IPS-15b (cell line): ENCODE results near the gene ZG16B.

Source experiments
- H3K27me3 ChIP-seq: one replicate; pipeline ENCODE4 v1.6.1; 2013; ENCODE audit warnings: low read length; ENCODE audit not compliant: control insufficient read depth, insufficient read depth
- H3K36me3 ChIP-seq: one replicate; pipeline ENCODE4 v1.6.1; 2013; ENCODE audit warnings: low read length; ENCODE audit not compliant: control insufficient read depth, insufficient read depth
- H3K4me1 ChIP-seq: one replicate; pipeline ENCODE4 v1.6.1; 2013; ENCODE audit warnings: mild to moderate bottlenecking, low read length; ENCODE audit not compliant: control insufficient read depth, insufficient read depth
- H3K4me3 ChIP-seq: one replicate; pipeline ENCODE4 v1.5.1; 2013; ENCODE audit warnings: low read depth, low read length
- H3K9ac ChIP-seq: one replicate; pipeline ENCODE4 v1.6.1; 2013; ENCODE audit warnings: low read depth, mild to moderate bottlenecking, low read length
- H3K9me3 ChIP-seq: one replicate; pipeline ENCODE4 v1.6.1; 2013; ENCODE audit warnings: mild to moderate bottlenecking, low read length; ENCODE audit not compliant: control insufficient read depth, insufficient read depth

ZG16B gene

DNA sequence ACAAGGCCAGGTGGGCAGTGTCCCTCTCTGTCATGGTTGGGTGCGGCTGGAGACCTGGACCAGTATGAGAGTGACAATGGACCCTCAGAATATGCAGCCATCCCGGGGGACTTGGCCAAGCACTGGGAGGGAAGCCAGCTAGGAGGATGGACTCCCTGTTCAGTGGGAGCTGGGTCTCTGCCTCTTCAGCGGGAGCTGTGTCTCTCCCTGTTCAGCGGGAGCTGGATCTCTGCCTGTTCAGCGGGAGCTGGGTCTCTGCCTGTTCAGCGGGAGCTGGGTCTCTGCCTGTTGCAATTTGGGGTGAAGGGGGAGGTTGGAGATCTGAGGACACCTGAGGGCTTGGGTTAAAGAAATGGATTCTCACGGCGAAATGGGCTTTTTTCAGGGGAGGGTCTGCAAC lies 38.9 kb upstream of the ZG16B start:
- Histone ChIP-seq H3K36me3 (no peaks in the 10 kb centered on the region), H3K4me1 (no peaks in the 10 kb centered on the region), H3K4me3 (no peak overlapping the region), H3K9ac (no peak overlapping the region), H3K9me3 (no peaks in the 10 kb centered on the region), H3K27me3 (peaks cover 4% of the 10 kb centered on the region)

DNA sequence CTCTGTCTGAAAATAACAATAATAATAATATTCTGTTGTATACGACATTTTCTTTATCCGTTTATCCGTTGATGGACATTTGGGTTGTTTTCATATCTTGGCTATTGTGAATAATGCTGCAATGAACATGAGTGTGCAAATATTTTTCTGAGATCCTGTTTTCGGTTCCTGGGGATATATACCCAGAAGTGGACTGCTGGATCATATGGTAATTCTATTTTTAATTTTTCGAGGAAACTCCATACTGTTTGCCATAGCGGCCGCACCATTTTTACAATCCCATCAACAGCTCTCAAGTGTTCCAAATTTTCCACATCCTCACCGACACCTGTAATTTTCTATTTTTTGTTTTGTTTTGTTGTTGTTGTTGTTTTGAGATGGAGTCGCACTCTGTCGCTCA lies 37.2 kb upstream of the ZG16B start:
- Histone ChIP-seq H3K4me1 (no peaks in the 10 kb centered on the region), H3K9ac (no peak overlapping the region), H3K4me3 (no peak overlapping the region), H3K27me3 (no peaks in the 10 kb centered on the region), H3K36me3 (no peaks in the 10 kb centered on the region), H3K9me3 (no peaks in the 10 kb centered on the region)

GRCh38 chr16:2795395-2796143 lies 34.5 kb upstream of the ZG16B start:
- H3K9ac ChIP-seq: no peak overlapping the region
- H3K36me3 ChIP-seq: no peaks in the 10 kb centered on the region
- H3K4me1 ChIP-seq: no peaks in the 10 kb centered on the region
- no peaks in the 10 kb centered on the region for H3K9me3 ChIP-seq
- H3K27me3 ChIP-seq: no peaks in the 10 kb centered on the region
- no peak overlapping the region for H3K4me3 ChIP-seq

DNA sequence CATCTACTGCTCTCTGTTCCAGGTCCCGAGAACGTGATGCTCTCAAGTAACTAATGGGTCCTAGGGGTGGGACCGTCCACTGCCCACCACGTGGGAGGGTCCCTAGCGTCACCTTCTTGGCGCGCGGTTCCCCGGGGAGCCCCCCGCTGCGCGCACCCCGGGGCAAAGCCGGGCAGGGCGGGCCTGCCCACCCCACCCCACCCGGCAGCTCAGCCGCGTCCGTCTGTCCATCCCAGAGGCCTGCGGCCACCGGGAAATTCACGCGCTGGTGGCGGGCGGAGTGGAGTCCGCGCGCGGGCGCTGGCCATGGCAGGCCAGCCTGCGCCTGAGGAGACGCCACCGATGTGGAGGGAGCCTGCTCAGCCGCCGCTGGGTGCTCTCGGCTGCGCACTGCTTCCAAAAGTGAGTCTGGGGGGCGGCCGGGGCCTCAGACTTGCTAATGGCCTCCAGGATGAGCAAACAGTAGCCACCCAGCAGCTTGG lies 31.3 kb upstream of the ZG16B start:
- Histone ChIP-seq H3K9ac (no peak overlapping the region), H3K27me3 (no peaks in the 10 kb centered on the region), H3K4me1 (no peaks in the 10 kb centered on the region), H3K36me3 (no peaks in the 10 kb centered on the region), H3K9me3 (no peaks in the 10 kb centered on the region), H3K4me3 (no peak overlapping the region)

GRCh38 chr16:2799205-2799858 lies 30.8 kb upstream of the ZG16B start:
- Histone ChIP-seq H3K4me1 (no peaks in the 10 kb centered on the region), H3K9me3 (no peaks in the 10 kb centered on the region), H3K36me3 (no peaks in the 10 kb centered on the region), H3K9ac (no peak overlapping the region), H3K27me3 (peaks cover 3% of the 10 kb centered on the region), H3K4me3 (no peak overlapping the region)

- Histone ChIP-seq H3K9me3 (no peaks in the 10 kb centered on the region), H3K4me3 (no peak overlapping the region), H3K4me1 (no peaks in the 10 kb centered on the region), H3K36me3 (no peaks in the 10 kb centered on the region), H3K27me3 (peaks cover 4% of the 10 kb centered on the region), H3K9ac (no peak overlapping the region)
These were observed 30.3 kb upstream of the ZG16B start for GRCh38 chr16:2799859-2800226.

DNA sequence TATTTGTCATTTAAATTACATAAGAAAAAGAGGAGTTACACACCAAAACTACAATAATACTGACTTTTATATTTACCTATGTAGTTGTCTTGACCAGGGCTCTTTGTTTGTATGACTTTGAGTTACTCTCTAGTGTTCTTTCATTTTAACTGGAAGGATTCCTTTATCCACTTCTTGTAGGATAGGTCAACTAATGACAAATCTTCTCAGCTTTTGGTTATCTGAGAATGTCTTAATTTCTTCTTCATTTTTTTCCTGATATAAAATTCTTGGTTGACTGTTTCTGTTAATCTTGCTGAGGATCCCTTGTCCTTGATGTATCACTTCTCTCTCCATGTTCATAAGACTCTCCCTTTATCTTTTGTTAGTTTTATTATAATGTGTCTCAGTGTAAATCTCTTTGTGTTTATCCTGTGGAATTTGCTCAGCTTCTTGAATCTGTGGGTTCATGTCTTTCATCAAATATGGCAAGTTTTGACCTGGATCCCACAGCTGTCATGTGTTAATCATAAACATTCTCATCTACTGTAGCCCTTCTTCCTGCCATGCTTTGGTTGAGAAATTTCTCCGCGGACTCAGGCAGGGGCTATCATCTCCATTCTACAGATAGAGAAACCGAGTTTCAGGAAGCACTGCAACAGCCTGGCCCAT lies 26.4 kb upstream of the ZG16B start:
- no peaks in the 10 kb centered on the region for H3K4me1 ChIP-seq
- no peaks in the 10 kb centered on the region for H3K9me3 ChIP-seq
- no peak overlapping the region for H3K4me3 ChIP-seq
- H3K27me3 ChIP-seq: peaks cover 5% of the 10 kb centered on the region
- no peak overlapping the region for H3K9ac ChIP-seq
- no peaks in the 10 kb centered on the region for H3K36me3 ChIP-seq

DNA sequence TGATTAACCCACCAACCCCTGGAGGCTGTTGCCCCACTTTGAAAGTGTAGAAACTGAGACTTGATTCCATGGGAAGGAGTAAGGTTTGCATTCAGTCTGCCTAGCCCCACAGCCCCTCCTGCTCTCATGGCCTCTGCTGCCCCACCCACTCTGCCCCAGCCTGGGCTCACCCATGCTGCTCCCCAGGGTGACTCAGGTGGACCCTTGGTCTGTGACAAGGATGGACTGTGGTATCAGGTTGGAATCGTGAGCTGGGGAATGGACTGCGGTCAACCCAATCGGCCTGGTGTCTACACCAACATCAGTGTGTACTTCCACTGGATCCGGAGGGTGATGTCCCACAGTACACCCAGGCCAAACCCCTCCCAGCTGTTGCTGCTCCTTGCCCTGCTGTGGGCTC lies 25.4 kb upstream of the ZG16B start:
- no peak overlapping the region for H3K4me3 ChIP-seq
- H3K27me3 ChIP-seq: peaks cover 5% of the 10 kb centered on the region
- H3K9ac ChIP-seq: no peak overlapping the region
- no peaks in the 10 kb centered on the region for H3K4me1 ChIP-seq
- H3K36me3 ChIP-seq: no peaks in the 10 kb centered on the region
- H3K9me3 ChIP-seq: no peaks in the 10 kb centered on the region

DNA sequence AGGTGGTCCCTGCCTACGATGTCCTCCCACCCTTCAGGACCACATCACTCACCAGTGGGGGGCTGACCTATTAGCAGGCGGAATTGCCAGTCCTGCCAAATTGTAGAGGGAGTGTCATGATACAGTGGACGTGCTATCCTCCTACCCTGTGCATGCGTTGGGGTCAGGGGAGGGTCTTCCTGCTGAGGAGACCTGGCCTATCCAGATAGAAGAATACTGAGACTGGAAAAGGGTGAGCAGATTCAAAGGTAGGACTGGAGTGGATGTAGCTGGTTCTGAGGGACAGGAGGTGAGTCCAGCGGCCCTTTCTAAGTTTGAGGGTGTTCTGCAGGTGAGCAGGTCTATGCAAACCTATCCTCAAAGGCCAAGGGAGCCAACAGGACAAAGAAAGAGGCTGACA lies 23.8 kb upstream of the ZG16B start:
- H3K36me3 ChIP-seq: no peaks in the 10 kb centered on the region
- H3K9ac ChIP-seq: no peak overlapping the region
- H3K4me3 ChIP-seq: no peak overlapping the region
- H3K9me3 ChIP-seq: no peaks in the 10 kb centered on the region
- no peaks in the 10 kb centered on the region for H3K4me1 ChIP-seq
- peaks cover 5% of the 10 kb centered on the region for H3K27me3 ChIP-seq

DNA sequence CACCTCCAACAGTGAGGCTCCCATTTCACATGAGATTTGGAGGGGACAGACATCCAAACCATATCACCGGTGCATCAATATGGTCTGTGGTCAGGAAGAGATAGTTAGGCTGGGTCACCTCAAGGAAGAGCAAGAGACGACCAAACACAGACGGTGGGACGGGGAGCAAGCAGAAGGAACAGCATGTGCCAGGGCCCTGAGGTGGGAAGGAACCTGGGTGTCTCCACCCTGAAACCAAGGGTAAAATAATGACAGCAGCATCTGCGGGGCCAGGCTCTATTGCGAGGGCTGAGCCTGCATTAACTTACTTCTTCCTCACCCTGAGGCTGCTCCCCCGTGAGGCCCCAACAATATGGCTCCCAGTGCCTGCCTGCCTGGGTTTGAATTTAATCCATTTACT lies 21.9 kb upstream of the ZG16B start:
- Histone ChIP-seq H3K27me3 (peaks cover 5% of the 10 kb centered on the region), H3K9me3 (no peaks in the 10 kb centered on the region), H3K36me3 (no peaks in the 10 kb centered on the region), H3K9ac (no peak overlapping the region), H3K4me3 (no peak overlapping the region), H3K4me1 (no peaks in the 10 kb centered on the region)

DNA sequence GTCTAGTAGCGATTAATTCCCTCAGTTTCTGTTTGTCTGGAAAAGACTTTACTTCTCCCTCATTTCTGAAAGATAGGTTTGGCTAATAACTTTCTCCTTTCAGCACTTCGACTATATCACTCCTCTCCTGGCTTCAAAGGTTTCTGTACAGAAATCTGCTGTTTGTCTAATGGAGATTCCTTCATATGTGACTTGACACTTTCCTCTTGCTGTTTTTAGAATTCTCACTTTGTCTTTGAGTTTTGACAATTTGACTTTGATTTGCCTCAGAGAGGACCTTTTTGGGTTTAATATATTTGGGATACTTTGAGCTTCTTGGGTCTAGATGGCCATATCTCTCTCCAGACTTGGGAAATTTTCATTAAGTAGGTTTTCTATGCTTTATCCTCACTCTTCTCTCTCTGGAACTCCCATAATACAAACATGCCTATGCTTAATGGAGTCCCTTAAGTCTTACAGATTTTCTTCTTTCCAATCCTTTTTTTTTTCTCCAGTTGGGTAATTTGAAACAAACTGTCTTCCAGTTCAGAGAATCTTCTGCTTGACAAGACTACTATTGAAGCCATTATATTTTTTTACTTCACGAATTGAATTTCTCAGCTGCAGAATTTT lies 20.8 kb upstream of the ZG16B start:
- no peaks in the 10 kb centered on the region for H3K36me3 ChIP-seq
- peaks cover 3% of the 10 kb centered on the region for H3K27me3 ChIP-seq
- no peak overlapping the region for H3K4me3 ChIP-seq
- no peaks in the 10 kb centered on the region for H3K4me1 ChIP-seq
- H3K9me3 ChIP-seq: no peaks in the 10 kb centered on the region
- no peak overlapping the region for H3K9ac ChIP-seq
